PC-9 (cell line): ENCODE measurements around the gene OSBPL10.

Experiments
- CTCF ChIP-seq: fragments of 200-600 bp; sonication (generic); conservative IDR thresholded peaks from 2 replicates; pipeline ENCODE4 v1.6.1; 2017; ENCODE audit warnings: mixed run types, antibody characterized with exemption, mild to moderate bottlenecking, moderate library complexity
- EZH2 ChIP-seq: fragments of 200-600 bp; sonication (generic); IDR thresholded peaks from 2 replicates; pipeline ENCODE4 v1.8.0; 2017; ENCODE audit warnings: antibody characterized with exemption, low read depth

GRCh38 chr3:31725976-31726375 is 255.1 kb downstream of the OSBPL10 start:
- no peak for TF ChIP-seq CTCF
- TF ChIP-seq EZH2: no peak
